ENCODE data around the gene LHB. TPM values are rescaled to one million over a fixed set of nuclear protein-coding genes. Genes with fewer than 3 reads are reported as not detected.

LHB gene
- not detected in 2 replicates for total RNA-seq

DNA sequence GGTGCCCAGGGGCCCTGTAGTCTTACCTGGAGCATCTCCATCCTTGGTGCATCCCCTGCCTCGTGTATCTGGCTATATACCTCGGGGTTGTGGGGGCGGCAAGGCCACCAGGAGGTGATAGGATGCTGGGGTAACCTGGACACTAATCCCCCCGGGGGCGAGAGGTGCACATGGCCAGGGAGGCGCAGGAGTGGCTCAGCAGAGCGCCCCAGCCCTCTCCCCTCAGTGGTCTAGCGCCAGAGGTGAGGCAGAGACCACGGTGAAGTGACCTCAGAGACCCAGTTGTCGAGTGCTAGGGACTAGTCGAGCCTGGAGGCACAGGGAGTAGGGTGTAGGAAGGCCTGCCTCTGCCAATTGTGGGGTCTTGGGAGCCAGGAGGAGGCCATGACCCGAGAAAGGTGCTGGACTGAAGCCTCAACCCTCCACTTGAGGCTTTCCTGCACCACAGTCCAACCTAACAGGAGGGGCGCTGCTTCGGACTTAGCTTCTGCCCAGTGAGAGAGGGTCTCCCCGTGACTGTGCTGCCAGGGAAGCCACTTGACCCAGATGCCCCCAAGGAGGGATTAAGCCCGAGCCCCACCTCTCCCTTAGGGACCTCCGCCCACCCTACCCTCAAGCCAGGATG, at the start of gene LHB:
Gene LHB, minus strand, starts transcription at position 51 of the 625 bp plus-strand sequence. Its CDS starts 10 bp downstream, at position 41.

GRCh38 chr19:49064768-49065611, 48.1 kb upstream of the LHB start, which contains the start of gene NTF4:
Gene NTF4, minus strand, starts transcription at chr19:49064818. Its CDS starts 2,821 bp downstream, at chr19:49061997.

GRCh38 chr19:49057636-49058234, 40.8 kb upstream of the LHB start, which contains the start of gene CGB7:
Gene CGB7, minus strand, starts transcription at chr19:49057749. Its CDS starts 2,374 bp downstream, at chr19:49055375.

GRCh38 chr19:49049011-49049410, 32.1 kb upstream of the LHB start, which contains the start of gene CGB8:
Gene CGB8, minus strand, starts transcription at chr19:49049111. Its CDS starts 372 bp downstream, at chr19:49048739.

DNA sequence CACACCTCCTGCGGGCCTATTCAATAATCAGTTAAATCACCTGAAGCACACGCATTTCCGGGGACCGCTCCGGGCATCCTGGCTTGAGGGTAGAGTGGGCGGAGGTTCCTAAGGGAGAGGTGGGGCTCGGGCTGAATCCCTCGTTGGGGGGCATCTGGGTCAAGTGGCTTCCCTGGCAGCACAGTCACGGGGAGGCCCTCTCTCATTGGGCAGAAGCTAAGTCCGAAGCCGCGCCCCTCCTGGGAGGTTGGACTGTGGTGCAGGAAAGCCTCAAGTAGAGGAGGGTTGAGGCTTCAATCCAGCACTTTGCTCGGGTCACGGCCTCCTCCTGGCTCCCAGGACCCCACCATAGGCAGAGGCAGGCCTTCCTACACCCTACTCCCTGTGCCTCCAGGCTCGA, 26.7 kb upstream of the LHB start, which contains the start of gene CGB5:
Gene CGB5, plus strand, starts transcription at position 301 of the 400 bp plus-strand sequence. CDS start 362 bp downstream, outside the sequence.

DNA sequence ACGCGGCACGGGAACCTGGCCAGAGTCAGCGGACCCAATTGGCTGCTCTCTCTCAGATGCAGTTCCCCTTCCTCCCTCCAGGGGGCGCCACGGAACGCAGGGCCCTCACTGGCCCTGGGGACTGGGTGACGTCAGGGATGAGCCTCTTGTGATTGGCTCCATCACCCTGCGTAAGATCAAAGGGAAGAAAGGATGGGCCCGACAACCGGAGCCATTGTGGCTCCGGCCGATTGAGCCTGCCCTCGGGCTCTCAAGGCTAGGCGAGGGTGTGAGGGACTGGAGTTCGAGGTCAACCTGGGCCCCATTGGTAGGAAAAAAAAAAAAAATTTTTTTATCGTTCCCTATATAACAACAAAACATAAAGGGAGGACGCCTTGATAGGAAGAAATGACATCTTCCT, 19.9 kb upstream of the LHB start, which contains the start of gene CGB1:
Gene CGB1, minus strand, starts transcription at position 81 of the 400 bp plus-strand sequence. CDS start 184 bp downstream, outside the sequence.

DNA sequence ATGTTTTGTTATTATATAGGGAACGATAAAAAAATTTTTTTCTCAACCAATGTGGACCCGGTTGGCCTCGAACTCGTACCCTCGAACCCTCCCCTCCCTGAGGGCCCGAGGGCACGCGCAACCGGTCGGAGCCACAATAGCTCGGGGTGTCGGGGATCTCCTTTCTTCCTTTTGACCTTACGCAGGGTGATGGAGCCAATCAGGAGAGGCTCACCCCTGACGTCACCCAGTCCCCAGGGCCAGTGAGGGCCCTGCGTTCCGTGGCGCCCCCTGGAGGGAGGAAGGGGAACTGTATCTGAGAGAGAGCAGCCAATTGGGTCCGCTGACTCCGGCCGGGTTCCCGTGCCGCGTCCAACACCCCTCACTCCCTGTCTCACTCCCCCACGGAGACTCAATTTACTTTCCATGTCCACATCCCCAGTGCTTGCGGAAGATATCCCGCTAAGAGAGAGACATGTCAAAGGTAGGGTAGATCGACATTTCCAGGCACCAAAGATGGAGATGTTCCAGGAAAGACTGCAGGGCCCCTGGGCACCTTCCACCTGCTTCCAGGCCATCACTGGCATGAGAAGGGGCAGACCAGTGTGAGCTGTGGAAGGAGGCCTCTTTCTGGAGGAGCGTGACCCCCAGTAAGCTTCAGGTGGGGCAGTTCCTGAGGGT, 14.9 kb upstream of the LHB start, which contains the start of gene CGB2:
Gene CGB2, plus strand, starts transcription at position 249 of the 660 bp plus-strand sequence. Its CDS starts 206 bp downstream, at position 455.

GRCh38 chr19:49024233-49024632, 7.3 kb upstream of the LHB start, which contains the start of gene CGB3:
Gene CGB3, minus strand, starts transcription at chr19:49024333. Its CDS starts 362 bp downstream, at chr19:49023971.

DNA sequence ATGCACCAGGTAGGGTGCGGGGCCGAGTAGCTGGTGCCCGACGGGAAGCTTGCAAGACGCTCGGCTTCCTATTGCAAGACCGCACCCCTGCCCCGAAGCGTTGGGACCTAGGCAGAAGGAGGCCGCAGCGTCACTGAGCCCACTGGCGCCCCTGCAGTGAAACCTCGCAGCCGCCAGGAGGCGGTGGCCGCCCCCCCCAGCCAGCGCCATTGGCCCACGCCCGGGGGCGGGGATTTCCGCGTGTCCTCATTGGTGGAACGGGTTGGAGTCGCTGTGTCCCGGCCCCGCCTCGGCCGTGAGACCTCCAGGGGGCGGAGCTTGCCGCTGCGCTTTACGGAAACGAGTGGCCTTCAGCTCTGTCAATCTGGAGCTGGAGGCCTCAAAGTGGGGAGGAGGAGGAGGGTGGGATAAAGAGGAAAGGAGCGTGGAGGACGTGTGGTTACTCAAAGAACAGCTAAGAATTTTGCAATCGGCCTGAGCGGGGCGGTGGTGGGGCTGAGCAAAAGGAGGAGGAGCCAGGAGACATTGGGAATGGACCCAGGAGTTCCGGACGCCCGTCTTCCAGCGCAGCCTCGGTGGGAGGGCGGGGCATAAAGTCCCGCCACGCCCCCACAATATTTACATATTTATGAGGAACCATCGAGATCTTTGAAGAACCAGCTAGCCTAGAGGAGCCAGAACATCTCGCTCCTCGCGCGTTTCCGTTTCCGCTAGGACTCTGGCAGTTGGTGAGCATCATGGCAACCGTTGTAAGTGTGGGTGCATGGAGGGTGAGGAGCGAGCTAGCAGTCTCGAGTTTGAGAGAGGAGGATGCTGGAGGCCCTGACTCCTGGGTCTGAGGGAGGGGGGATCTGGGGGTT, 23.5 kb downstream of the LHB start, which contains the start of the genes GYS1 and RUVBL2:
Gene GYS1, minus strand, starts transcription at position 135 of the 860 bp plus-strand sequence. CDS start 197 bp downstream, outside the sequence.
Gene RUVBL2, plus strand, starts transcription at position 713 of the 860 bp plus-strand sequence. Its CDS starts 25 bp downstream, at position 738.

Other genes with a start within 250 kb of the LHB start
- 27.9 and 48.3 TPM in 2 replicates for gene BCAT2, start 206.1 kb downstream of the LHB start, total RNA-seq
- 0.38 and 2.5 TPM in 2 replicates for gene HSD17B14, start 180.6 kb downstream of the LHB start, total RNA-seq
- gene PLEKHA4, start 148.5 kb downstream of the LHB start, total RNA-seq, result 5.6 and 10.4 TPM in 2 replicates
- 41.6 and 98.9 TPM in 2 replicates for gene PPP1R15A, start 144.7 kb downstream of the LHB start, total RNA-seq
- gene TULP2, start 118.3 kb downstream of the LHB start, total RNA-seq, result not detected in 2 replicates
- gene NUCB1, start 116.8 kb downstream of the LHB start, total RNA-seq, result 93.0 and 130 TPM in 2 replicates
- gene DHDH, start 83.4 kb downstream of the LHB start, total RNA-seq, result 0.38 and 0.56 TPM in 2 replicates
- 96.4 and 104 TPM in 2 replicates for gene BAX, start 62.2 kb downstream of the LHB start, total RNA-seq
- 1,571 and 5,527 TPM in 2 replicates for gene FTL, start 51.8 kb downstream of the LHB start, total RNA-seq
- 47.5 and 56.9 TPM in 2 replicates for gene GYS1, start 23.8 kb downstream of the LHB start, total RNA-seq
- gene RUVBL2, start 23.2 kb downstream of the LHB start, total RNA-seq, result 138 and 392 TPM in 2 replicates
- not detected in 2 replicates for gene CGB3, start 7.2 kb upstream of the LHB start, total RNA-seq
- gene CGB2, start 14.8 kb upstream of the LHB start, total RNA-seq, result not detected in 2 replicates
- 0.28 TPM in 1 of 2 replicates, not detected in the other for gene CGB1, start 19.8 kb upstream of the LHB start, total RNA-seq
- not detected in 2 replicates for gene CGB5, start 26.8 kb upstream of the LHB start, total RNA-seq
- not detected in 2 replicates for gene CGB8, start 32.0 kb upstream of the LHB start, total RNA-seq
- gene CGB7, start 40.7 kb upstream of the LHB start, total RNA-seq, result 0.19 and 0.56 TPM in 2 replicates
- gene NTF4, start 47.7 kb upstream of the LHB start, total RNA-seq, result not detected in 2 replicates
- gene KCNA7, start 55.6 kb upstream of the LHB start, total RNA-seq, result under 0.01 TPM in 1 of 2 replicates, not detected in the other
- 89.1 and 130 TPM in 2 replicates for gene SNRNP70, start 68.4 kb upstream of the LHB start, total RNA-seq
- 9.9 and 11.1 TPM in 2 replicates for gene LIN7B, start 97.3 kb upstream of the LHB start, total RNA-seq
- 0.58 and 0.85 TPM in 2 replicates for gene C19orf73, start 102.1 kb upstream of the LHB start, total RNA-seq
- 1.7 and 4.5 TPM in 2 replicates for gene PPFIA3, start 102.5 kb upstream of the LHB start, total RNA-seq
- under 0.01 and 1.4 TPM in 2 replicates for gene HRC, start 138.3 kb upstream of the LHB start, total RNA-seq
- 14.9 and 18.0 TPM in 2 replicates for gene TRPM4, start 140.7 kb upstream of the LHB start, total RNA-seq